CD4-positive, alpha-beta T cell treated with Interleukin-1 beta for 1 hour (primary cell): Measurements from ENCODE around the gene GPR171.

Experiments
- DNase-seq, 2 donors: peaks; one replicate each; pipeline ENCODE4 v3.0.0-alpha.2; 2020 to 2022

GPR171 gene

GRCh38 chr3:151171145-151171757 is 31.8 kb downstream of the GPR171 start:
- peak; percentile 27 to 49 for DNase-seq

GRCh38 chr3:151169948-151170679 is 32.9 kb downstream of the GPR171 start:
- peak; percentile 22 to 25 for DNase-seq

- peak in 1 of 2 donors; percentile 18 for DNase-seq
These were observed 33.6 kb downstream of the GPR171 start for GRCh38 chr3:151169262-151169947.

GRCh38 chr3:151168269-151169094 is 34.5 kb downstream of the GPR171 start:
- DNase-seq = peak; percentile 74 to 80

GRCh38 chr3:151166161-151166560 is 36.9 kb downstream of the GPR171 start:
- no peak for DNase-seq

- no peak for DNase-seq
These were observed 37.8 kb downstream of the GPR171 start for GRCh38 chr3:151165226-151165625.

GRCh38 chr3:151159806-151160205 is 43.2 kb downstream of the GPR171 start:
- DNase-seq = no peak

- peak; percentile 11 to 66 for DNase-seq
These were observed 46.3 kb downstream of the GPR171 start for GRCh38 chr3:151156618-151157216.

- no peak for DNase-seq
These were observed 47.4 kb downstream of the GPR171 start for GRCh38 chr3:151155409-151156128.

- DNase-seq = no peak
These were observed 48.5 kb downstream of the GPR171 start for GRCh38 chr3:151154566-151154965.

GRCh38 chr3:151152455-151153079 is 50.4 kb downstream of the GPR171 start:
- DNase-seq = no peak
